ENCODE measurements around the gene RPE65.

GRCh38 chr1:68442822-68443556, 6.8 kb downstream of the RPE65 start:
- TF ChIP-seq POLR2A (IDR thresholded peaks at IDR 0.05; ENCODE audit: extremely low read depth, insufficient read length) (no peak), MYC (IDR thresholded peaks at IDR 0.05; ENCODE audit: low read depth, low read length) (no peak)
- TF ChIP-seq, protein P1, sequence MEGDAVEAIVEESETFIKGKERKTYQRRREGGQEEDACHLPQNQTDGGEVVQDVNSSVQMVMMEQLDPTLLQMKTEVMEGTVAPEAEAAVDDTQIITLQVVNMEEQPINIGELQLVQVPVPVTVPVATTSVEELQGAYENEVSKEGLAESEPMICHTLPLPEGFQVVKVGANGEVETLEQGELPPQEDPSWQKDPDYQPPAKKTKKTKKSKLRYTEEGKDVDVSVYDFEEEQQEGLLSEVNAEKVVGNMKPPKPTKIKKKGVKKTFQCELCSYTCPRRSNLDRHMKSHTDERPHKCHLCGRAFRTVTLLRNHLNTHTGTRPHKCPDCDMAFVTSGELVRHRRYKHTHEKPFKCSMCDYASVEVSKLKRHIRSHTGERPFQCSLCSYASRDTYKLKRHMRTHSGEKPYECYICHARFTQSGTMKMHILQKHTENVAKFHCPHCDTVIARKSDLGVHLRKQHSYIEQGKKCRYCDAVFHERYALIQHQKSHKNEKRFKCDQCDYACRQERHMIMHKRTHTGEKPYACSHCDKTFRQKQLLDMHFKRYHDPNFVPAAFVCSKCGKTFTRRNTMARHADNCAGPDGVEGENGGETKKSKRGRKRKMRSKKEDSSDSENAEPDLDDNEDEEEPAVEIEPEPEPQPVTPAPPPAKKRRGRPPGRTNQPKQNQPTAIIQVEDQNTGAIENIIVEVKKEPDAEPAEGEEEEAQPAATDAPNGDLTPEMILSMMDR (IDR thresholded peaks at IDR 0.05; ENCODE audit: low read depth, low read length) = peak; percentile 68
- TF ChIP-seq, protein P2, sequence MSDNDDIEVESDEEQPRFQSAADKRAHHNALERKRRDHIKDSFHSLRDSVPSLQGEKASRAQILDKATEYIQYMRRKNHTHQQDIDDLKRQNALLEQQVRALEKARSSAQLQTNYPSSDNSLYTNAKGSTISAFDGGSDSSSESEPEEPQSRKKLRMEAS (IDR thresholded peaks at IDR 0.05; ENCODE audit: low read depth, low read length) = no peak

Measured in NB4 (cell line).